Measurements from ENCODE around the gene STEAP2.

The STEAP2 gene

DNA sequence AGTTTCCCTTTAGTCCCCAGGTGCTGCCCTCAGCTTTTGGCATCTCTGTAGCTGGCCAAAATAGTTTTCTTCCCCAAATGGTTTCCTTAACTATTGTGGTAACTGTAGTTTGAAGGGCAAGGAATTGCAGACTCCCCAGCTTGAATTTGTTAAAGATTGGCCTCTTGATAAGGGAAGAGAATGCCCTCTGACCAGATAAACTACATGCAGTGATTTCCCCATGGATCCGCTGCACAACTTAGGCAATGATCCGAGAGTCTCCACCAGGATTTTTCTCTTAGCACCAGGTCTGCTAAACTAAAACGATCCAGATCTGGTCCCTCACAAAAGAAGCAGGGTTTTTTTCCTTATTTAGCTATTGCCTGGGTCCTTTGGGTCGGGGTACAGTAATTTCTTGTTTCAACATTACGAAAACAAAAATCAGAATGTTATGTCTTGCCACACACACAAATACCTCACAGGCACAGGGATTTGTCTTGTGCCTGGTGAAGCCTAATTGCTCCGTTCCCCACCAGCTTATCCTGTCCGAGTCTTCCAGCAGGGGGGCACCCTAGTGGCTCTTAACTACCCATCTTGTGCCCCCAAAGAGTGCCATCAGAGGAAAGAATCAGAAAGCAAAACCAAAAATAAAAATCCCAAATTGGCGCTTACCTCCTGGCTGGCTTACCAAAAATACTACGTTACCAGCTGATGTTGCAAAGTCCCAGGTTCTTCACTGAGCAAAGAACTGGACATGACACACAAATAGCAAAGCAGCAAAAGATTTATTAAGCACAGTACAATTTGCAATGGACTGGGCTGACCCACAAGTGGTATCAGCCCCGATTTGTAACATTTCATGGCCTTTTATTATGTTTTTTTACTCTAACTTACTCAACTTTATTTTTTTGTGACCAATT is 16.4 kb upstream of the STEAP2 start:
- no peak for DNase-seq

GRCh38 chr7:90201500-90202195 is 9.9 kb upstream of the STEAP2 start:
- no peak for DNase-seq

DNA sequence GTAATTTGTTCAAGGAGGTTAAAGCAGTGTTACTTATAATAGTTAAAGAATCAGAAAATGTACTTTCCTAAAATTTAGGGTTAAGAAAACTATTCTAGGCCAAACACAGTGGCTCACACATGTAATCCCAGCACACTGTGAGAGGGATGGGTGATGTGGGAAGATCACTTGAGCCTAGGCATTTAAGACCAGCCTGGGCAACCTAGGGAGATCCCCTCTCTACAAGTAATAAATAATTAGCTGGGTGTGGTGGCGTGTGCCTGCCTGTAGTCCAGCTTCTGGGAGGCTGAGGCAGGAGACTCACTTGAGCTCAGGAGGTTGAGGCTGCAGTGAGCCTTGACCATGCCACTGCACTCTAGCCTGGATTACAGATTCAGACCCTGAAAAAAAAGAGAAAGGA is 3.6 kb upstream of the STEAP2 start:
- no peak for DNase-seq

GRCh38 chr7:90209776-90210175 is 1.8 kb upstream of the STEAP2 start:
- DNase-seq: no peak

DNA sequence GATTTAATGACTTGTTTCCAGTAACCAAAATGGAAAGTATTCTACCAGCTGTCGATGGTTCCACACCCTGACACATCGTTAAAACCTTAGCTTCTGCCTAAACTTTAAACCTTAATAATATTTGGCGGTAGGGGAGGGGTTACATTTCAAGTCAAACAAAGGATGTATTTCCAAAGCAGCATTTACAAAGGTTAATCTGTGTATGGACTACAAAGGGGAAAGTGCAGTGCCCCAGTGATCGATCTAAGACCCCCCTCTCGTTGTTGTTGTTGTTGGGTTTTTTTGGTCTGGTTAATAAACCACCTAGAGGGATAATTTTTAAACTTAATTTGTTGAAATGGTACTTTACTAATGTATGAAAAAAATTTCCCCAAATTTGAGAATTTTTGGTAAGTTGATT is 1.1 kb upstream of the STEAP2 start:
- DNase-seq: no peak

DNA sequence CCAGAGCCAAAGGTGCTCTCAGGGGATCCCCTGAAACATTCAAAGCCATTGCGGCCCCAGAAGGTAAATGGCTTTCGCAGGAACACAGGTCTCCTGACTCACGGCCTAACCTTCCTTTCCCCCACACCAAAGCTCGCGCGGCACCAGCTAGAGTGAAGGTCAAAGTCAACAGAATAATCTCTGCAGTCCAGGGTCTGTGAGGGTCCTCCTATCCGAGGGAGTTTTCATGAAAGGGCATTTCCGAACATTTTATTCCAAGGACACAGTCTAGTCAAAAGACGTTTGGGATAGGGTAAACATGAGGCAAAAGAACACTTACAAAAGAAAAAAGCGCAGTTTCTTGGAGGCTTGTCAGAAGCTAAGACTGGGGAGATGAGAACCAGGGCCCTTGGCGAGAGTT is 559 bp upstream of the STEAP2 start:
- no peak for DNase-seq

GRCh38 chr7:90212149-90212495 is 582 bp downstream of the STEAP2 start:
- DNase-seq: no peak

DNA sequence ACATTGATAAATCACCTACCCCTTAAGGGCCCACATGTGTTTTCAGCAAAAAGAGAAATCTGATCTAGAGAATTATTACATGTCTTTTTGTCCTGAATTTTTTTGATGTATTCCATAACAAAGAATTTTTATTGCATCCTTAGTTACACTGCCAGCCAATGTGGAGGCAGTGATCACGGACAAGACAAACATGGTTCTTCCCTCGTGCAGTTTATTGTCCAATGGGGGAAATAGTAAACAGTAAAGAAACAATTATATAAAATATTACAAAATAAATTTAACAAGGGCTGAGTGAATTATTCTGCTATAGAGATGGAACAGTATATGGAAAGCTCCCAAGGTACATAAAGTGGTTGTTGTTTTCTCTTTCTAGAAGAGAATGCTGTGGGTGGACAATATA is 2.0 kb downstream of the STEAP2 start:
- DNase-seq: no peak

- no peak for DNase-seq
Observed at GRCh38 chr7:90216080-90216674, 4.6 kb downstream of the STEAP2 start.

DNA sequence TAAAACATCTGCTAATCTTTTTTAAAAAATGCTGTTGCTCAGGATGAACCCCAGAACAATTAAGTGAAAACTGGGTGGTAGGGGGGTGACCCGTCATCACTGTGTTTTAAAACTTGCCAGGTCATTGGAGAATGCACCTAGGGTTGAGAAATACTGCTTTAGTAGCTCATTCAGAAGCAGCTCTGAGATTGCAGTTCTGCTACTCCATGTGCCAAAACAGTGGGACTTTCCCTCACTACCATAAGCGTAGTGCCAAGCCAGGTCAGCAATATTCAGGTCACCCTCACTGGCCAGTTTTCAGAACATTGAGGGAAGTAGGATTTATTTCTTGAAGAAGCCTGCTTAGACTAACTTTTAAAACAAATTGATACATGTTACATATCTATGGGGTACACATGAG is 5.2 kb downstream of the STEAP2 start:
- no peak for DNase-seq

GRCh38 chr7:90222390-90222789 is 10.8 kb downstream of the STEAP2 start:
- no peak for DNase-seq

DNA sequence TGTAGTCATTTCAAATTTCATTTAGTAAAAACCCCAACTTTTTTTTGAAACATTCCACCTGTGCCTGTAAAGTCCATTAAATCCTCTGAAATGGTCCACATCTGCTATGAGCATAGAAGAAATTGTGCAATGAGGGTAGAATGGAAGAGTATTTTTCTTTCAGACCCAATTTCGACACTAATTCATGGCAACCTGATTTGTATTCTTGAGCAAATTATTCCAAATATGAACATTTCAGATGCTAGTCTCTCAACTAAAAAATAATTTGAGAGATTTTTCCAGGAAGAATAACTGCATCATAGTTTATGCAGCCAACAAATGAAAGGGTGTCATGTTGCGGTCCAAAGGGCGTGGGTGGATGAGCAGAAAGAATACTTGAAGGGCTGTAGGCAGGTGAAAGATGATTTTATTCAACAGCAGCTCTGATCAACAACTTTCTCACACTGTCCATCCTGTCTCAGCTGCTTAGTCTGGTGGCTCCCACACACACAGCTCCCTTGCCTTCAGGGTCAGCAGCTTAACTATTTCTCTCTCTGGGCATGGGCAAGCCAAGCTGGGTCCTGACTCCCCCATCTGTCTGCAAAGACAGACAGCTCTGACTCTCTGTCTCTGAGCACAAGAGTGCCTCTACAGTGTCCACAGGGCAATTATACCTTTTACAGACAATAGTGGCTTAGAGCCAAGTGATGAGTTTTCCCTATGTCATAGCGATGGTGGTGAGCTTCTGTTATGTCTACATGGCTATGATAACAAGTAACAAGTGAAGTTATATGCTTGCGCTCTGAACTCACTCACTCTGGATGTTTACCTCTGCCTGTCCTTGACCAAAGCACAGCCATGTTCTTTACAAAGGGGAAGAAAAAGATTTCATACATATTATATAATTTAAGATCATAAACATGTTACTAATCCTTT is 11.5 kb downstream of the STEAP2 start:
- no peak for DNase-seq

GRCh38 chr7:90224195-90224594 is 12.7 kb downstream of the STEAP2 start:
- no peak for DNase-seq

- no peak for DNase-seq
Observed at GRCh38 chr7:90225181-90225580, 13.6 kb downstream of the STEAP2 start.

GRCh38 chr7:90225601-90226000 is 14.1 kb downstream of the STEAP2 start:
- DNase-seq: no peak

DNA sequence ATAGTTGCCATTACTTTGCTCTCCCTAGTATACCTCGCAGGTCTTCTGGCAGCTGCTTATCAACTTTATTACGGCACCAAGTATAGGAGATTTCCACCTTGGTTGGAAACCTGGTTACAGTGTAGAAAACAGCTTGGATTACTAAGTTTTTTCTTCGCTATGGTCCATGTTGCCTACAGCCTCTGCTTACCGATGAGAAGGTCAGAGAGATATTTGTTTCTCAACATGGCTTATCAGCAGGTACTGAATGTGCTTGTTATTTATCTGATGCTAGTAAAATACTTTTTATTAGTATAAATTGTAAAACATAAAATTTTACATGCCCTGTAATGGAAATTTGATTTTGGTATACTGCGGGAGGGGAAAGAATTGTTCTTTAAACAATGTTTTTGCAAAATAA is 15.7 kb downstream of the STEAP2 start:
- no peak for DNase-seq

- no peak for DNase-seq
Observed at GRCh38 chr7:90229682-90230081, 18.1 kb downstream of the STEAP2 start.

DNA sequence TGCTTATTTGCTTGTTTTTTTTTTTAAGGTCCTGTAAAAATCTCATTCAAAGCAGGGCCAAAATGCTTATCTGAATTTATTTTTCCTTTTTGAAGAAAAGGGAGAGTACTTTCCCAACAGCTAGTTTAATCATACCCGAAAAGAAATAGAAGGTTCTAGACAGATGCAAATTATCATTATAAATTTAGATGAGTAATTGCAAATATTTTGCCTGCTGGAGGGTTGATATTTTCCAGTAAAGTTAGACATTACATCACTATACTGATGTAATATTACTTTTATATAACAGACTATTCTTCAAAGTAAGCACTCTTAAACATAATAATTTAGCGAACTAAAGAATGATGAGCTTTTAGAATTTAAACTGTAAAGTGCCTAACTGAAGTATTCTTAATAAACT is 19.3 kb downstream of the STEAP2 start:
- no peak for DNase-seq

DNA sequence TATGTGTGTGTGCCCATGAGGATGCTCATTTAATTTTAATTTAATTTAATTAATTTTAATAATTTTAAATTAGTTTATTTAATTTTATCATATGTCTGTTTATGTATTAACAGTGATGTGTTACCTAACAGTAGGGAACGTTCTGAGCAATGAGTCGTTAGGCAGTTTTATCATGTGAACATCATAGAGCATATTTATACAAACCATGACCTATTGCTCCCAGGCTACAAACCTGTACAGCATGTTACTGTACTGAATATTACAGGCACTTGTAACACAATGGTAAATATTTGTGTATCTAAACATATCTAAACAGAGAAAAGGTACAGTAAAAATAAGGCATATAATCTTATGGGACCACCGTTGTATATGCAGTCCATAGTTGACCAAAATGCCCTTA is 19.8 kb downstream of the STEAP2 start:
- DNase-seq: no peak

- DNase-seq: no peak
Observed at GRCh38 chr7:90232430-90232829, 20.9 kb downstream of the STEAP2 start.

DNA sequence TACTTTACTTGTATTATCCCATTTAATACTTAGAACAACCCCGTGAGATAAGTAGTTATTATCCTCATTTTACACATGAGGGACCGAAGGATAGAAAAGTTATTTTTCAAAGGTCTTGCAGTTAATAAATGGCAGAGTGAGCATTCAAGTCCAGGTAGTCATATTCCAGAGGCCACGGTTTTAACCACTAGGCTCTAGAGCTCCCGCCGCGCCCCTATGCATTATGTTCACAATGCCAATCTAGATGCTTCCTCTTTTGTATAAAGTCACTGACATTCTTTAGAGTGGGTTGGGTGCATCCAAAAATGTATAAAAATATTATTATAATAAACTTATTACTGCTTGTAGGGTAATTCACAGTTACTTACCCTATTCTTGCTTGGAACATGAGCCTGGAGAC is 22.0 kb downstream of the STEAP2 start:
- no peak for DNase-seq

GRCh38 chr7:90236721-90237289 is 25.3 kb downstream of the STEAP2 start:
- DNase-seq: no peak

DNA sequence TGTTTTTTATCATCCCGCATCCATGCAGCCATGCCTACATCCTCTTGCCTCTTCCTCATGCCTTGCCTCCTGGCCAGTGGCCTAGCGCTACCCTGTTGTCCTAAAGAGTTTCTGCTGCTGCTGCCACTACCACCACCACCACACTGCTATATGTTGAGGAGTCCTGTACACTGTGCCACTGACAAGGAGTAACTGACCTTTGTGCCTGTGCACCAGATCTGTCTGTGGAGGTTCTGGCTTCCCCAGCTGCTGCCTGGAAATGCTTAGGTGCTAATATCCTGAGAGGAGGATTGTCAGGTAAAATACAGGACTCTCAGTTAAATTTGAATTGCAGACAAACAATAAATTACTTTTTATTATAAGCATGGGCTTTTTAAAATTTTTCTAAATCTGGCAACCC is 26.5 kb downstream of the STEAP2 start:
- no peak for DNase-seq
